Measurements from ENCODE around the gene ICOS. TPM values are rescaled to one million over a fixed set of nuclear protein-coding genes. Genes with fewer than 3 reads are reported as not detected.
"Not testable (repeated sequence)": the region's sequence is repeated elsewhere in the genome, so short reads cannot be mapped to it uniquely, and the experiment has no call there.

ICOS gene
- total RNA-seq, 1 experiment from 2014 or later, result not detected

GRCh38 chr2:203918264-203918663, 18.3 kb upstream of the ICOS start:
- no peak for DNase-seq (ENCODE audit: low spot score)

GRCh38 chr2:203918839-203919238, 17.7 kb upstream of the ICOS start:
- DNase-seq (ENCODE audit: low spot score), result no peak

GRCh38 chr2:203925512-203926158, 10.9 kb upstream of the ICOS start:
- no peak for DNase-seq (ENCODE audit: low spot score)

GRCh38 chr2:203928849-203929248, 7.7 kb upstream of the ICOS start:
- peak; percentile 12 for DNase-seq (ENCODE audit: low spot score)

GRCh38 chr2:203931262-203931661, 5.3 kb upstream of the ICOS start:
- DNase-seq (ENCODE audit: low spot score), result not testable (repeated sequence)

- DNase-seq (ENCODE audit: low spot score), result no peak
Measured at GRCh38 chr2:203934041-203934492, 2.5 kb upstream of the ICOS start.

GRCh38 chr2:203934711-203935438, 1.7 kb upstream of the ICOS start:
- DNase-seq (ENCODE audit: low spot score), result no peak

GRCh38 chr2:203935568-203935967, 995 bp upstream of the ICOS start:
- no peak for DNase-seq (ENCODE audit: low spot score)

- no peak for DNase-seq (ENCODE audit: low spot score)
Measured at GRCh38 chr2:203936949-203937348, 386 bp downstream of the ICOS start.

- no peak for DNase-seq (ENCODE audit: low spot score)
Measured at GRCh38 chr2:203937788-203938187, 1.2 kb downstream of the ICOS start.

GRCh38 chr2:203940039-203940438, 3.5 kb downstream of the ICOS start:
- no peak for DNase-seq (ENCODE audit: low spot score)

- not testable (repeated sequence) for DNase-seq (ENCODE audit: low spot score)
Measured at GRCh38 chr2:203943493-203944382, 7.2 kb downstream of the ICOS start.

GRCh38 chr2:203948733-203949132, 12.2 kb downstream of the ICOS start:
- no peak for DNase-seq (ENCODE audit: low spot score)

- DNase-seq (ENCODE audit: low spot score), result no peak
Measured at GRCh38 chr2:203949228-203949627, 12.7 kb downstream of the ICOS start.

- DNase-seq (ENCODE audit: low spot score), result no peak
Measured at GRCh38 chr2:203951366-203951902, 14.9 kb downstream of the ICOS start.

GRCh38 chr2:203959265-203959664, 22.7 kb downstream of the ICOS start:
- no peak for DNase-seq (ENCODE audit: low spot score)

- DNase-seq (ENCODE audit: low spot score), result no peak
Measured at GRCh38 chr2:203959672-203960071, 23.1 kb downstream of the ICOS start.

- DNase-seq (ENCODE audit: low spot score), result no peak
Measured at GRCh38 chr2:203960811-203961210, 24.2 kb downstream of the ICOS start.

- DNase-seq (ENCODE audit: low spot score), result not testable (repeated sequence)
Measured at GRCh38 chr2:203965190-203965589, 28.6 kb downstream of the ICOS start.

- no peak for DNase-seq (ENCODE audit: low spot score)
Measured at GRCh38 chr2:203971251-203971650, 34.7 kb downstream of the ICOS start.

- no peak for DNase-seq (ENCODE audit: low spot score)
Measured at GRCh38 chr2:203972066-203972465, 35.5 kb downstream of the ICOS start.

- DNase-seq (ENCODE audit: low spot score), result no peak
Measured at GRCh38 chr2:203973000-203973399, 36.4 kb downstream of the ICOS start.
